Lung (tissue), 12 donors: ENCODE results near the gene CDKN2B. TPM values are rescaled to one million over a fixed set of nuclear protein-coding genes. Genes with fewer than 3 reads are reported as not detected.
A peak's percentile ranks its signal among the peaks of the same experiment; 100 is the strongest.

Experiments
- ATAC-seq: fragments of 200-7000 bp; cut with Tn5 transposase; one replicate; pipeline ENCODE4 v1.9.1; 2020; ENCODE audit warnings: moderate number of reproducible peaks; ENCODE audit not compliant: insufficient read depth, low FRiP score
- DNase-seq, 3 donors: peaks; one replicate each; pipeline ENCODE4 v3.0.0-alpha.2; 2013 to 2017
- H3K27ac ChIP-seq, 2 donors: one replicate each; pipeline ENCODE4 v1.5.1; 2013; ENCODE audit warnings: mild to moderate bottlenecking in 2 of 2, moderate library complexity in 2 of 2, control low read depth in 1 of 2, inconsistent platforms in 1 of 2, low read depth in 1 of 2, low read length in 1 of 2
- H3K27me3 ChIP-seq, 3 donors: one replicate each; pipeline ENCODE4 v1.5.1; 2013; ENCODE audit warnings: low read length in 2 of 3; ENCODE audit not compliant: control insufficient read depth in 3 of 3, insufficient read depth in 3 of 3
- H3K36me3 ChIP-seq, 4 donors: one replicate each; pipeline ENCODE4 v1.5.1; 2013; ENCODE audit warnings: low read length in 4 of 4, mild to moderate bottlenecking in 1 of 4, moderate library complexity in 1 of 4; ENCODE audit not compliant: control insufficient read depth in 4 of 4, insufficient read depth in 4 of 4
- H3K4me1 ChIP-seq, 5 donors: one replicate each; pipeline ENCODE4 v1.5.1; 2013; ENCODE audit warnings: low read length in 5 of 5, mild to moderate bottlenecking in 2 of 5, moderate library complexity in 1 of 5; ENCODE audit not compliant: control insufficient read depth in 5 of 5, insufficient read depth in 5 of 5
- H3K4me3 ChIP-seq: one replicate; pipeline ENCODE4 v1.5.1; 2013; ENCODE audit warnings: mild to moderate bottlenecking, control low read depth, moderate library complexity
- H3K9ac ChIP-seq, 2 donors: one replicate each; pipeline ENCODE4 v1.5.1; 2013; ENCODE audit warnings: low read length in 2 of 2, control low read depth in 1 of 2; ENCODE audit not compliant: insufficient read depth in 1 of 2
- H3K9me3 ChIP-seq, 4 donors: one replicate each; pipeline ENCODE4 v1.5.1; 2013; ENCODE audit warnings: low read length in 3 of 4, mild to moderate bottlenecking in 1 of 4, moderate library complexity in 1 of 4; ENCODE audit not compliant: control insufficient read depth in 4 of 4, insufficient read depth in 3 of 4
- WGBS, 2 donors: extraction: QIAGEN DNeasy Blood & Tissue Kit; methylation state at CpG; one replicate each; pipeline ENCODE4 v1.1.7; 2013; 5-methylcytosine and 5-hydroxymethylcytosine counted together
- polyA plus RNA-seq, 2 donors: library from polyadenylated mRNA; stranded (reverse); fragments of 200-250 nt; gene quantifications; one replicate each; pipeline ENCODE4 v1.2.1, GENCODE V29; 2013
- total RNA-seq, 2 donors: library from RNA; depleted of rRNA in 1 of 2; stranded (reverse); fragments of >200 nt in 1 of 2; gene quantifications; one replicate each; pipeline ENCODE4 v1.2.1, GENCODE V29; 2014 to 2021
- TF ChIP-seq, protein P1 (sequence below): IDR thresholded peaks from 2 replicates; pipeline ENCODE4 v1.5.1; 2012; ENCODE audit warnings: mild to moderate bottlenecking; ENCODE audit errors: control extremely low read depth, extremely low read depth
- donor health status: control.
- donor health status: control.
- donor health status: Bipolar disorder and iron deficiency.
- donor health status: healthy.
- donor health status: DM: yes; HTN: yes; CAD: no.

The CDKN2B gene
- total and polyA plus RNA-seq, 4 donors: 5.5 to 16.1 (median 11.2) TPM

- H3K9ac ChIP-seq: no peak within 1 kb of the TSS
- peaks cover 0 to 15% (median 0%) of the 10 kb centered on the region in 5 donors for H3K4me1 ChIP-seq
- DNase-seq (peak in 1 of 3 donors; percentile 24), ATAC-seq (peak; percentile 29)
- peak within 1 kb of the TSS; percentile 90 for H3K4me3 ChIP-seq
- TF ChIP-seq, protein P1, sequence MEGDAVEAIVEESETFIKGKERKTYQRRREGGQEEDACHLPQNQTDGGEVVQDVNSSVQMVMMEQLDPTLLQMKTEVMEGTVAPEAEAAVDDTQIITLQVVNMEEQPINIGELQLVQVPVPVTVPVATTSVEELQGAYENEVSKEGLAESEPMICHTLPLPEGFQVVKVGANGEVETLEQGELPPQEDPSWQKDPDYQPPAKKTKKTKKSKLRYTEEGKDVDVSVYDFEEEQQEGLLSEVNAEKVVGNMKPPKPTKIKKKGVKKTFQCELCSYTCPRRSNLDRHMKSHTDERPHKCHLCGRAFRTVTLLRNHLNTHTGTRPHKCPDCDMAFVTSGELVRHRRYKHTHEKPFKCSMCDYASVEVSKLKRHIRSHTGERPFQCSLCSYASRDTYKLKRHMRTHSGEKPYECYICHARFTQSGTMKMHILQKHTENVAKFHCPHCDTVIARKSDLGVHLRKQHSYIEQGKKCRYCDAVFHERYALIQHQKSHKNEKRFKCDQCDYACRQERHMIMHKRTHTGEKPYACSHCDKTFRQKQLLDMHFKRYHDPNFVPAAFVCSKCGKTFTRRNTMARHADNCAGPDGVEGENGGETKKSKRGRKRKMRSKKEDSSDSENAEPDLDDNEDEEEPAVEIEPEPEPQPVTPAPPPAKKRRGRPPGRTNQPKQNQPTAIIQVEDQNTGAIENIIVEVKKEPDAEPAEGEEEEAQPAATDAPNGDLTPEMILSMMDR: no peak
- 4 to 5% methylated on average over 43 to 53 of the region's 53 CpGs for WGBS, 2 donors
- peak within 1 kb of the TSS in 1 of 2 donors; percentile 91 for H3K27ac ChIP-seq
- peaks cover 0 to 10% (median 0%) of the 10 kb centered on the region in 4 donors for H3K9me3 ChIP-seq
- peaks cover 7 to 88% (median 79%) of the 10 kb centered on the region in 3 donors for H3K27me3 ChIP-seq
- no peaks in the 10 kb centered on the region for H3K36me3 ChIP-seq
Observed at GRCh38 chr9:21993893-21994555, 15.1 kb downstream of the CDKN2B start, which contains the start of gene CDKN2A. CDKN2A (minus strand) TSS chr9:21994392.

GRCh38 chr9:21993007-21993406, 16.1 kb downstream of the CDKN2B start:
- Histone ChIP-seq H3K27me3 (peaks cover 7 to 87% (median 82%) of the 10 kb centered on the region in 3 donors), H3K9ac (no peak overlapping the region), H3K36me3 (no peaks in the 10 kb centered on the region), H3K4me3 (no peak overlapping the region), H3K4me1 (peaks cover 0 to 15% (median 0%) of the 10 kb centered on the region in 5 donors), H3K9me3 (peaks cover 0 to 10% (median 0%) of the 10 kb centered on the region in 4 donors), H3K27ac (no peak overlapping the region)
- TF ChIP-seq, protein P1: no peak
- WGBS, 2 donors: 88 to 95% methylated on average over 4 of the region's 4 CpGs
- DNase-seq (no peak), ATAC-seq (no peak)

DNA sequence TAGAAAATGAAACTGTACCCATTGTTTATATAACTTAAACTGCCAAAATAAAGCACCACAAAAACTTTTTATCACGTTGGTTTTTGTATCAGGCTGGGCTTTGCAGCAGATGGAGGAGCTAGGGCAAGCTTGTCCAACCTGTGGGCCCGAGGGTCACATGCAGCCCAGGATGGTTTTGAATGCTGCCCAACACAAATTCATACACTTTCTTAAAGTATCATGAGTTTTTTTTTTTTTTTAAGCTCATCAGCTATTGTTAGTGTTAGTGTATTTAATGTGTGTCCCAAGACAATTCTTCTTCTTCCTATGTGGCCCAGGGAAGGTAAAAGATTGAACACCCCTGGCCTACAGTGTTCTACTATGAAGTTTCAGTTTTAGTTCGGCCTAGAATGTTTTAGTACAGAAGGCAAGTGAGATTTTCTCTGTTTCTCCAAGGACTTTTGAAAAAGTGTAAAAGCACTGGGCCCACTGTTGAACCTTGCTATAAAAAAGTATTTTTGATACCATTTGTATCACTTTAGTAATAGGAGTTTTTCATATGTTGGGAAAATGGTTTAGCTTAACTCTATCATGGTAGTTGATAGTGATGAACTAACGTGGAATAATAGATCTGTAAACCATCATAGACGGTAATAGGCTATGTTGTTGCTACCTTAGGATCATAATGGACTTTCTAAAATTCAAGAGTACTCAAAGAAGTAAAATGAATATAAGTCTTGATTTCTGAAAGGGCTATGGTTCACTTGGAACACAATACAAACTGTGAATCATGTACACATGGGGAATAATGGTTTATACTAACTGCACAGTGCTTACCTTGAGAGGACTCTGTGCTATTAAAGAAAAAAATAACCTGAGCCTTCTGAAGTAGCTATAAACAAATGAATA, 17.8 kb downstream of the CDKN2B start:
- Histone ChIP-seq H3K27me3 (peaks cover 7 to 87% (median 80%) of the 10 kb centered on the region in 3 donors), H3K9ac (no peak overlapping the region), H3K9me3 (peaks cover 0 to 10% (median 0%) of the 10 kb centered on the region in 4 donors), H3K4me1 (peaks cover 0 to 15% (median 0%) of the 10 kb centered on the region in 5 donors), H3K36me3 (no peaks in the 10 kb centered on the region), H3K27ac (no peak overlapping the region), H3K4me3 (no peak overlapping the region)
- no peak for DNase-seq
- no peak for ATAC-seq
- TF ChIP-seq, protein P1: no peak
- WGBS, 2 donors: 55 to 84% methylated on average over 5 of the region's 5 CpGs
